Ammon's horn (tissue), 1 donor: Measurements from ENCODE around the gene HVCN1.
A peak's percentile ranks its signal among the peaks of the same experiment; 100 is the strongest.
"Not testable (repeated sequence)": the region's sequence is repeated elsewhere in the genome, so short reads cannot be mapped to it uniquely, and the experiment has no call there.

Source experiments
- DNase-seq: peaks from one replicate; pipeline ENCODE4 v3.0.0-alpha.2; 2016; ENCODE audit warnings: low spot score

Gene HVCN1

GRCh38 chr12:110688446-110689280 is at the start of gene HVCN1:
TSS of gene HVCN1 (minus strand) at chr12:110689115. CDS start at chr12:110683245, 5,870 bp downstream.
- peak; percentile 49 for DNase-seq

- no peak for DNase-seq
Measured at GRCh38 chr12:110737532-110737931, 48.6 kb upstream of the HVCN1 start.

GRCh38 chr12:110737016-110737415 is 48.1 kb upstream of the HVCN1 start:
- not testable (repeated sequence) for DNase-seq

- no peak for DNase-seq
Measured at GRCh38 chr12:110733900-110734299, 45.0 kb upstream of the HVCN1 start.

GRCh38 chr12:110733089-110733715 is 44.3 kb upstream of the HVCN1 start:
- DNase-seq: no peak

GRCh38 chr12:110732572-110732971 is 43.7 kb upstream of the HVCN1 start:
- DNase-seq: no peak

- DNase-seq: no peak
Measured at GRCh38 chr12:110731479-110731878, 42.6 kb upstream of the HVCN1 start.

GRCh38 chr12:110728628-110729027 is 39.7 kb upstream of the HVCN1 start:
- no peak for DNase-seq

GRCh38 chr12:110726708-110727369 is 37.9 kb upstream of the HVCN1 start:
- DNase-seq: no peak

GRCh38 chr12:110726028-110726427 is 37.1 kb upstream of the HVCN1 start:
- no peak for DNase-seq

- no peak for DNase-seq
Measured at GRCh38 chr12:110725267-110725666, 36.4 kb upstream of the HVCN1 start.

- not testable (repeated sequence) for DNase-seq
Measured at GRCh38 chr12:110722892-110723291, 34.0 kb upstream of the HVCN1 start.

GRCh38 chr12:110721570-110721969 is 32.7 kb upstream of the HVCN1 start:
- DNase-seq: no peak

- DNase-seq: no peak
Measured at GRCh38 chr12:110720516-110720915, 31.6 kb upstream of the HVCN1 start.

GRCh38 chr12:110718222-110718908 is 29.4 kb upstream of the HVCN1 start:
- DNase-seq: no peak

GRCh38 chr12:110717037-110717436 is 28.1 kb upstream of the HVCN1 start:
- no peak for DNase-seq

- no peak for DNase-seq
Measured at GRCh38 chr12:110708917-110709316, 20.0 kb upstream of the HVCN1 start.

- no peak for DNase-seq
Measured at GRCh38 chr12:110705309-110705708, 16.4 kb upstream of the HVCN1 start.

GRCh38 chr12:110704750-110705149 is 15.8 kb upstream of the HVCN1 start:
- no peak for DNase-seq

GRCh38 chr12:110704231-110704630 is 15.3 kb upstream of the HVCN1 start:
- no peak for DNase-seq

- no peak for DNase-seq
Measured at GRCh38 chr12:110702081-110702480, 13.2 kb upstream of the HVCN1 start.
